Measurements from ENCODE around the gene CCDC13.

DNA sequence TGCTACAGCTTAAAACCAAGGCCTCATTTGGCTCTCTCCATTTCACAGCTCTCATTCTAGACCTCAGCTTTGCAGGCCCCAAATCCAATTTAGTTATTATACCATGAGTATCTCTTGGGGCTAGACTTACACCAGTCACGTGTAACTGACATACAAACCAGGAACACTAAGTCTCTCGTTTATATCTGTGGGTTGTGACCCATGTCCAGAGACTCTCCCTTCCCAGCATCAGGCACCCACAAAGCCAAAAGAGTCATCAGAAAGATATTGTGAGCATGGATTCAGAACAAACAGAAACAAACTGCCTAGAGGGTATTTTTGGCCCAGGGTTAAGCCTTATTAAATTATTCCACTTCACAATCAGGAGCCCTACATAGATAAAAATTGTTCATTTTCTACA is 5.6 kb upstream of the CCDC13 start:
- no peak for TF ChIP-seq CTCF (IDR thresholded peaks at IDR 0.05 in 2 of 3, conservative IDR thresholded peaks at IDR 0.05 in 1 of 3; ENCODE audit: borderline replicate concordance in 1 of 3, insufficient read depth in 1 of 3, low read depth in 2 of 3, low read length in 2 of 3)
- no peak for TF ChIP-seq EZH2 (IDR thresholded peaks at IDR 0.05)
- TF ChIP-seq ZBTB33 (IDR thresholded peaks at IDR 0.05; ENCODE audit: extremely low read depth, insufficient replicate concordance, low read length) = no peak
- TF ChIP-seq POLR2A (IDR thresholded peaks at IDR 0.05; ENCODE audit: borderline replicate concordance, extremely low read depth, insufficient read depth, insufficient read length) = no peak
- no peak for TF ChIP-seq ZNF274 (IDR thresholded peaks at IDR 0.05; ENCODE audit: low read depth, low read length)
- TF ChIP-seq, protein P1, sequence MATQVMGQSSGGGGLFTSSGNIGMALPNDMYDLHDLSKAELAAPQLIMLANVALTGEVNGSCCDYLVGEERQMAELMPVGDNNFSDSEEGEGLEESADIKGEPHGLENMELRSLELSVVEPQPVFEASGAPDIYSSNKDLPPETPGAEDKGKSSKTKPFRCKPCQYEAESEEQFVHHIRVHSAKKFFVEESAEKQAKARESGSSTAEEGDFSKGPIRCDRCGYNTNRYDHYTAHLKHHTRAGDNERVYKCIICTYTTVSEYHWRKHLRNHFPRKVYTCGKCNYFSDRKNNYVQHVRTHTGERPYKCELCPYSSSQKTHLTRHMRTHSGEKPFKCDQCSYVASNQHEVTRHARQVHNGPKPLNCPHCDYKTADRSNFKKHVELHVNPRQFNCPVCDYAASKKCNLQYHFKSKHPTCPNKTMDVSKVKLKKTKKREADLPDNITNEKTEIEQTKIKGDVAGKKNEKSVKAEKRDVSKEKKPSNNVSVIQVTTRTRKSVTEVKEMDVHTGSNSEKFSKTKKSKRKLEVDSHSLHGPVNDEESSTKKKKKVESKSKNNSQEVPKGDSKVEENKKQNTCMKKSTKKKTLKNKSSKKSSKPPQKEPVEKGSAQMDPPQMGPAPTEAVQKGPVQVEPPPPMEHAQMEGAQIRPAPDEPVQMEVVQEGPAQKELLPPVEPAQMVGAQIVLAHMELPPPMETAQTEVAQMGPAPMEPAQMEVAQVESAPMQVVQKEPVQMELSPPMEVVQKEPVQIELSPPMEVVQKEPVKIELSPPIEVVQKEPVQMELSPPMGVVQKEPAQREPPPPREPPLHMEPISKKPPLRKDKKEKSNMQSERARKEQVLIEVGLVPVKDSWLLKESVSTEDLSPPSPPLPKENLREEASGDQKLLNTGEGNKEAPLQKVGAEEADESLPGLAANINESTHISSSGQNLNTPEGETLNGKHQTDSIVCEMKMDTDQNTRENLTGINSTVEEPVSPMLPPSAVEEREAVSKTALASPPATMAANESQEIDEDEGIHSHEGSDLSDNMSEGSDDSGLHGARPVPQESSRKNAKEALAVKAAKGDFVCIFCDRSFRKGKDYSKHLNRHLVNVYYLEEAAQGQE (IDR thresholded peaks at IDR 0.05; ENCODE audit: low read depth) = no peak

Measured in HCT116 (cell line).